ENCODE results near the gene C2CD2L. TPM values are rescaled to one million over a fixed set of nuclear protein-coding genes. Genes with fewer than 3 reads are reported as not detected.

C2CD2L gene
- total and polyA plus RNA-seq, 2 donors (not counting 1 experiment from before 2014, with no cell fraction given), result 3.0 TPM

GRCh38 chr11:119118946-119119345 lies 11.8 kb downstream of the C2CD2L start:
- TF ChIP-seq EZH2 (IDR thresholded peaks at IDR 0.05; ENCODE audit: low read length, missing control alignments) (no peak), CTCF (conservative IDR thresholded peaks at IDR 0.05 in 1 of 2, IDR thresholded peaks at IDR 0.05 in 1 of 2; ENCODE audit: low read depth in 1 of 2, low read length in 2 of 2) (no peak)
- H4K20me1 ChIP-seq (ENCODE audit: control insufficient read depth, extremely low read depth, insufficient read depth, low read length), result no peaks in the 10 kb centered on the region
- DNase-seq (ENCODE audit: low read depth in 2 of 2), result no peak

GRCh38 chr11:119120639-119121007 lies 13.5 kb downstream of the C2CD2L start:
- H2AFZ ChIP-seq (ENCODE audit: low read length), result peak overlapping the region; percentile 86
- TF ChIP-seq CTCF (conservative IDR thresholded peaks at IDR 0.05 in 1 of 2, IDR thresholded peaks at IDR 0.05 in 1 of 2; ENCODE audit: low read depth in 1 of 2, low read length in 2 of 2) (no peak), EZH2 (IDR thresholded peaks at IDR 0.05; ENCODE audit: low read length, missing control alignments) (no peak)
- peaks cover 5% of the 10 kb centered on the region for H3K36me3 ChIP-seq (ENCODE audit: control insufficient read depth, insufficient read depth, low read length)
- H3K9ac ChIP-seq (ENCODE audit: insufficient read depth, low read length), result peak overlapping the region; percentile 65
- H3K4me2 ChIP-seq (ENCODE audit: extremely low read depth, insufficient read depth, low read length), result peak overlapping the region; percentile 95
- no peaks in the 10 kb centered on the region for H4K20me1 ChIP-seq (ENCODE audit: control insufficient read depth, extremely low read depth, insufficient read depth, low read length)
- H3K27me3 ChIP-seq (ENCODE audit: control insufficient read depth, insufficient read depth, low read length), result no peaks in the 10 kb centered on the region
- peak overlapping the region; percentile 64 to 80 (median 72) for H3K4me3 ChIP-seq (replicated peaks in 1 of 4; ENCODE audit: control extremely low read depth in 1 of 4, insufficient read depth in 1 of 4, low read depth in 3 of 4, low read length in 4 of 4)
- peaks cover 18% of the 10 kb centered on the region for H3K79me2 ChIP-seq (ENCODE audit: control insufficient read depth, insufficient read depth, low read length)
- H3K4me1 ChIP-seq (ENCODE audit: control insufficient read depth, extremely low read depth, insufficient read depth, low read length), result peaks cover 10% of the 10 kb centered on the region
- no peaks in the 10 kb centered on the region for H3K9me3 ChIP-seq (ENCODE audit: control insufficient read depth, insufficient read depth, low read depth, low read length)
- DNase-seq (ENCODE audit: low read depth in 2 of 2), result peak; percentile 69 to 78
- peak overlapping the region; percentile 84 for H3K27ac ChIP-seq (ENCODE audit: insufficient read depth, low read length)

More at GRCh38 chr11:119118946-119119345, 11.8 kb downstream of the C2CD2L start:
- H3K27ac ChIP-seq (ENCODE audit: insufficient read depth, low read length), result no peak overlapping the region
- H3K36me3 ChIP-seq (ENCODE audit: control insufficient read depth, insufficient read depth, low read length), result peaks cover 4% of the 10 kb centered on the region
- H3K4me1 ChIP-seq (ENCODE audit: control insufficient read depth, extremely low read depth, insufficient read depth, low read length), result peaks cover 10% of the 10 kb centered on the region
- no peaks in the 10 kb centered on the region for H3K27me3 ChIP-seq (ENCODE audit: control insufficient read depth, insufficient read depth, low read length)
- H2AFZ ChIP-seq (ENCODE audit: low read length), result no peak overlapping the region
- no peak overlapping the region for H3K9ac ChIP-seq (ENCODE audit: insufficient read depth, low read length)
- H3K4me2 ChIP-seq (ENCODE audit: extremely low read depth, insufficient read depth, low read length), result no peak overlapping the region
- no peaks in the 10 kb centered on the region for H3K9me3 ChIP-seq (ENCODE audit: control insufficient read depth, insufficient read depth, low read depth, low read length)
- no peak overlapping the region for H3K4me3 ChIP-seq (replicated peaks in 1 of 4; ENCODE audit: control extremely low read depth in 1 of 4, insufficient read depth in 1 of 4, low read depth in 3 of 4, low read length in 4 of 4)
- H3K79me2 ChIP-seq (ENCODE audit: control insufficient read depth, insufficient read depth, low read length), result peaks cover 18% of the 10 kb centered on the region

- H3K36me3 ChIP-seq (ENCODE audit: control insufficient read depth, insufficient read depth, low read length), result peaks cover 3% of the 10 kb centered on the region
- no peaks in the 10 kb centered on the region for H3K9me3 ChIP-seq (ENCODE audit: control insufficient read depth, insufficient read depth, low read depth, low read length)
- peak within 1 kb of the TSS; percentile 97 for H3K4me2 ChIP-seq (ENCODE audit: extremely low read depth, insufficient read depth, low read length)
- H3K4me1 ChIP-seq (ENCODE audit: control insufficient read depth, extremely low read depth, insufficient read depth, low read length), result peaks cover 10% of the 10 kb centered on the region
- peak within 1 kb of the TSS; percentile 84 for H3K27ac ChIP-seq (ENCODE audit: insufficient read depth, low read length)
- no peaks in the 10 kb centered on the region for H3K27me3 ChIP-seq (ENCODE audit: control insufficient read depth, insufficient read depth, low read length)
- TF ChIP-seq EZH2 (IDR thresholded peaks at IDR 0.05; ENCODE audit: low read length, missing control alignments) (no peak), CTCF (conservative IDR thresholded peaks at IDR 0.05 in 1 of 2, IDR thresholded peaks at IDR 0.05 in 1 of 2; ENCODE audit: low read depth in 1 of 2, low read length in 2 of 2) (no peak)
- peak; percentile 98 to 99 for DNase-seq (ENCODE audit: low read depth in 2 of 2)
- H2AFZ ChIP-seq (ENCODE audit: low read length), result peak within 1 kb of the TSS; percentile 94
- peak within 1 kb of the TSS; percentile 80 to 98 (median 90) for H3K4me3 ChIP-seq (replicated peaks in 1 of 4; ENCODE audit: control extremely low read depth in 1 of 4, insufficient read depth in 1 of 4, low read depth in 3 of 4, low read length in 4 of 4)
- peaks cover 18% of the 10 kb centered on the region for H3K79me2 ChIP-seq (ENCODE audit: control insufficient read depth, insufficient read depth, low read length)
- H3K9ac ChIP-seq (ENCODE audit: insufficient read depth, low read length), result peak within 1 kb of the TSS; percentile 80
- no peaks in the 10 kb centered on the region for H4K20me1 ChIP-seq (ENCODE audit: control insufficient read depth, extremely low read depth, insufficient read depth, low read length)
Measured at GRCh38 chr11:119121008-119121810, 14.1 kb downstream of the C2CD2L start, which contains the start of gene HINFP. HINFP (plus strand) TSS chr11:119121580; CDS start chr11:119126945, 5,365 bp downstream.

Measured in fibroblast of lung (primary cell).